GM19043 (cell line): Measurements from ENCODE around the gene GPC6.
A peak's percentile ranks its signal among the peaks of the same experiment; 100 is the strongest.

Experiments
- ATAC-seq: cut with Tn5 transposase; IDR thresholded peaks from one replicate; pipeline ENCODE4 v1.9.1; 2021; ENCODE audit warnings: low read depth; ENCODE audit not compliant: unreplicated experiment

GPC6 gene

GRCh38 chr13:93765062-93765461, 538.5 kb downstream of the GPC6 start:
- no peak for ATAC-seq

GRCh38 chr13:93765811-93766210, 539.2 kb downstream of the GPC6 start:
- no peak for ATAC-seq

GRCh38 chr13:93766719-93767118, 540.1 kb downstream of the GPC6 start:
- no peak for ATAC-seq

- ATAC-seq = no peak
Measured at GRCh38 chr13:93767180-93767916, 540.7 kb downstream of the GPC6 start.

- no peak for ATAC-seq
Measured at GRCh38 chr13:93767917-93768409, 541.4 kb downstream of the GPC6 start.

- ATAC-seq = no peak
Measured at GRCh38 chr13:93769101-93769500, 542.5 kb downstream of the GPC6 start.

GRCh38 chr13:93769607-93770006, 543.0 kb downstream of the GPC6 start:
- ATAC-seq = no peak

GRCh38 chr13:93771227-93771626, 544.6 kb downstream of the GPC6 start:
- no peak for ATAC-seq

GRCh38 chr13:93771782-93772181, 545.2 kb downstream of the GPC6 start:
- ATAC-seq = no peak

GRCh38 chr13:93774506-93774905, 547.9 kb downstream of the GPC6 start:
- no peak for ATAC-seq

GRCh38 chr13:93775027-93775426, 548.4 kb downstream of the GPC6 start:
- ATAC-seq = no peak

GRCh38 chr13:93775507-93776108, 549.0 kb downstream of the GPC6 start:
- no peak for ATAC-seq

- ATAC-seq = no peak
Measured at GRCh38 chr13:93776936-93777335, 550.3 kb downstream of the GPC6 start.

- no peak for ATAC-seq
Measured at GRCh38 chr13:93777504-93777903, 550.9 kb downstream of the GPC6 start.

- no peak for ATAC-seq
Measured at GRCh38 chr13:93778548-93778947, 551.9 kb downstream of the GPC6 start.

- ATAC-seq = no peak
Measured at GRCh38 chr13:93784191-93784590, 557.6 kb downstream of the GPC6 start.

GRCh38 chr13:93786846-93787489, 560.4 kb downstream of the GPC6 start:
- no peak for ATAC-seq

- ATAC-seq = no peak
Measured at GRCh38 chr13:93788456-93788855, 561.8 kb downstream of the GPC6 start.

GRCh38 chr13:93789058-93789457, 562.5 kb downstream of the GPC6 start:
- ATAC-seq = no peak

- ATAC-seq = peak; percentile 64
Measured at GRCh38 chr13:93794197-93794885, 567.7 kb downstream of the GPC6 start.

GRCh38 chr13:93797463-93797862, 570.9 kb downstream of the GPC6 start:
- peak; percentile 33 for ATAC-seq
